Brain microvascular endothelial cell (primary cell): Measurements from ENCODE around the gene SGSH.

Source experiments
- DNase-seq: peaks from one replicate; pipeline ENCODE4 v3.0.0-alpha.2; 2020
- H3K27ac ChIP-seq: fragments of 250-450 bp; sonication (Bioruptor Pico); 2 replicates; pipeline ENCODE4 v1.5.1; 2020; ENCODE audit warnings: mild to moderate bottlenecking, moderate library complexity
- H3K27me3 ChIP-seq: fragments of 250-450 bp; sonication (Bioruptor Pico); replicated peaks from 2 replicates; pipeline ENCODE4 v1.5.1; 2020; ENCODE audit warnings: mild to moderate bottlenecking
- H3K36me3 ChIP-seq: fragments of 250-450 bp; sonication (Bioruptor Pico); replicated peaks from 2 replicates; pipeline ENCODE4 v1.5.1; 2020; ENCODE audit warnings: mild to moderate bottlenecking
- H3K4me3 ChIP-seq: 2 replicates; pipeline ENCODE4 v1.5.1; 2011; ENCODE audit warnings: low read depth, mild to moderate bottlenecking, control low read depth, low read length, moderate library complexity
- CTCF ChIP-seq: IDR thresholded peaks from 2 replicates; pipeline ENCODE4 v1.5.1; 2011; ENCODE audit warnings: low read depth, mild to moderate bottlenecking, moderate library complexity, low read length, control low read depth, inconsistent platforms; ENCODE audit errors: missing control alignments
- in situ Hi-C: cut with HindIII; loops from 2 replicates; pipeline ENCODE4 v1.10.0; 2017; ENCODE audit warnings: low sequenced_read_pairs, low pct_ligation_motif_present

SGSH gene

GRCh38 chr17:80236911-80237310 is 16.8 kb upstream of the SGSH start:
- in situ Hi-C loops = no loop called here
- Histone ChIP-seq H3K27me3 (no peaks in the 10 kb centered on the region), H3K27ac (no peak overlapping the region), H3K4me3 (no peak overlapping the region), H3K36me3 (no peaks in the 10 kb centered on the region)
- TF ChIP-seq CTCF = no peak
- no peak for DNase-seq

DNA sequence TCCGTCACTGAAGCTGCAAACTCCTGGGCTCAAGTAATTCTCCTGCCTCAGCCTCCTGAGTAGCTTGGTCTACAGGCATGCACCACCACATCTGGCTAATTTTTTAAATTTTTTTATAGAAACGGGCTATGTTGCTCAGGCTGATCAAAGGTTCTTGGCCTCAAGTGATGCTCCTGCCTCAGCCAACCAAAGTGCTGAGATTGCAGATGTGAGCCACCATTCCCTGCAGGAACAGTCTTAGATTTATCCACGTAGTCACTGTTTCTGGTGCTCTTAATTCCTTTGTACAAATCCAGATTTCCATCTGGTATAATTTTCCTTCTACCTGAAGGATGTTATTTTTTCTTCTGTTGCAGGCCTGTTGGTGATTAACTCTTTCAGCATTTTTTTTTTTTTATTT is 13.1 kb upstream of the SGSH start:
- Histone ChIP-seq H3K4me3 (no peak overlapping the region), H3K27ac (no peak overlapping the region), H3K36me3 (no peaks in the 10 kb centered on the region), H3K27me3 (no peaks in the 10 kb centered on the region)
- no peak for TF ChIP-seq CTCF
- DNase-seq = no peak
- in situ Hi-C loops = no loop called here

GRCh38 chr17:80232438-80232837 is 12.3 kb upstream of the SGSH start:
- no peak for TF ChIP-seq CTCF
- H3K27ac ChIP-seq = no peak overlapping the region
- in situ Hi-C loops = no loop called here
- no peak for DNase-seq
- H3K36me3 ChIP-seq = no peaks in the 10 kb centered on the region
- no peaks in the 10 kb centered on the region for H3K27me3 ChIP-seq
- no peak overlapping the region for H3K4me3 ChIP-seq

GRCh38 chr17:80229011-80229410 is 8.9 kb upstream of the SGSH start:
- no peak for TF ChIP-seq CTCF
- Histone ChIP-seq H3K27me3 (no peaks in the 10 kb centered on the region), H3K4me3 (no peak overlapping the region), H3K27ac (no peak overlapping the region), H3K36me3 (no peaks in the 10 kb centered on the region)
- in situ Hi-C loops = no loop called here
- no peak for DNase-seq

GRCh38 chr17:80228477-80228876 is 8.3 kb upstream of the SGSH start:
- Histone ChIP-seq H3K4me3 (no peak overlapping the region), H3K27me3 (no peaks in the 10 kb centered on the region), H3K36me3 (no peaks in the 10 kb centered on the region), H3K27ac (no peak overlapping the region)
- TF ChIP-seq CTCF = no peak
- DNase-seq = no peak
- in situ Hi-C loops = no loop called here

DNA sequence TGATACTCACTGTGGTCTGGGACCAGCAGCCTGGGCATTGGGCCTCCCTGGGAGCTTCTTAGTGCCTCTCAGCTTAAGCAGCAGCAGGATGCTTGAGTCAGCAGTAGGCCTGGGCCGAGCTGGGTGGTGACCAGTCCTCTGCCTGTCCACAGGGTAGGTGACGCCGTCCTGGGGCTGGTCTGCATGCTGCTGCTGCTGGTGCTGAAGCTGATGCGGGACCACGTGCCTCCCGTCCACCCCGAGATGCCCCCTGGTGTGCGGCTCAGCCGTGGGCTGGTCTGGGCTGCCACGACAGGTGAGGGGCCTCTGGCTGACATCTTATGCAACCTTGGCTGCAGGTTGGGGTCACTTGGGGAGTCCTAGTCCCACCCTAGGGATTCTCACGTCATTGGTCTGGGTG is 7.5 kb upstream of the SGSH start:
- H3K27ac ChIP-seq = no peak overlapping the region
- H3K4me3 ChIP-seq = no peak overlapping the region
- in situ Hi-C loops = no loop called here
- H3K27me3 ChIP-seq = no peaks in the 10 kb centered on the region
- H3K36me3 ChIP-seq = no peaks in the 10 kb centered on the region
- TF ChIP-seq CTCF = no peak
- no peak for DNase-seq
